Fibroblast of upper back skin (primary cell): Measurements from ENCODE around the gene AGPAT2.

Experiments used
- DNase-seq: peaks from one replicate; pipeline ENCODE4 v3.0.0-alpha.2; 2013

The AGPAT2 gene

GRCh38 chr9:136686794-136687711 lies at the start of gene AGPAT2:
TSS of gene AGPAT2 (minus strand) at chr9:136687457. CDS start at chr9:136687357, 100 bp downstream.
- DNase-seq = peak; percentile 19

GRCh38 chr9:136735812-136736480 lies 48.7 kb upstream of the AGPAT2 start:
- DNase-seq = no peak

DNA sequence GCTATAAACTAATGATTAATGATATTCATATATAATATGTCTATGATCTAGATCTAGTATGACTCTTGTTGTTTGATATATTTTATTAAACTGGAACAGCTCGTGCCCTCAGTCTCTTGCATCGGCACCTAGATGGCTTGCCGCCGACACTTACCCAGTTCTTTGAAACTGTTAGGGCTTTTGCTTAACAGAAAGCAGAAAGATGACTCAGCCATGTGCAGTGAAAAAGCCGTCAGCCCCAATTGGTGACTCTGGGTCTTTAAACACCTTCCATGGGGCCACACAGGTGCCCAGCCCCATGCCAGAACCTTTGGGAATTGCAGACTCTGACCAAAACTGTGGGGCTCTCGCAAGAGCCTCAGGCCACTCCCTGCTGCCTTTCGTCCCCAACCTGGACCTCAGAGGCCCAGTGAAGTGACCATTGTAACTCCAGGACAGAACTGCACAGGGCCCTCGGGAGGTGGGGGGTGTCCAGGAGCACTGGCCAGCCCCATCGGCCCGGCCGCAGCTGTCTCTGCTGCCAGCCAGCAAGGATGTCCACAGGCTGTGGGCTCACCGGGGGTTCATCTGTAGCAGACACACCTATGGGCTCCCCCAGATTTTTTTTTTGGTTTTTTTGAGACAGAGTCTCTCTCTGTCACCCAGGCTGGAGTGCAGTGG lies 47.7 kb upstream of the AGPAT2 start:
- DNase-seq = no peak

DNA sequence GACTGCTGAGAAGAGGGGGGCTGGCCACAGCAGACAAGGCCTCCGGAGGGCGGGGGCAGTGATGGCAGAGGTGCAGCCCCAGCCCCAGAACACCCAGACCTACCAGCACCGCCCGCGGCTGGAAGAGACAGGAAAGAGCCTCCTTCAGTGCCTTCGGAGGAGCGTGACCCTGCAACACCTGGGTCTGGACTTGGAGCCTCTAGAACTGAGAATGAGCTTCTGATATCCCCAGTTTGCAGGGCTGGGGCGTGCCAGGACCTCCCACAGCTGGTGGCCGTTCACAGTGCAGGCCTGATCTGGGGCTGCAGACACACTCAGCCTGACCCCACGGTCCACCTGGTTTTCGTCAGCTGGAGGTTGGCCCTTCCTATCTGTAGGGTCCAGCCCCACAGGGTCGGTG lies 46.4 kb upstream of the AGPAT2 start:
- no peak for DNase-seq

DNA sequence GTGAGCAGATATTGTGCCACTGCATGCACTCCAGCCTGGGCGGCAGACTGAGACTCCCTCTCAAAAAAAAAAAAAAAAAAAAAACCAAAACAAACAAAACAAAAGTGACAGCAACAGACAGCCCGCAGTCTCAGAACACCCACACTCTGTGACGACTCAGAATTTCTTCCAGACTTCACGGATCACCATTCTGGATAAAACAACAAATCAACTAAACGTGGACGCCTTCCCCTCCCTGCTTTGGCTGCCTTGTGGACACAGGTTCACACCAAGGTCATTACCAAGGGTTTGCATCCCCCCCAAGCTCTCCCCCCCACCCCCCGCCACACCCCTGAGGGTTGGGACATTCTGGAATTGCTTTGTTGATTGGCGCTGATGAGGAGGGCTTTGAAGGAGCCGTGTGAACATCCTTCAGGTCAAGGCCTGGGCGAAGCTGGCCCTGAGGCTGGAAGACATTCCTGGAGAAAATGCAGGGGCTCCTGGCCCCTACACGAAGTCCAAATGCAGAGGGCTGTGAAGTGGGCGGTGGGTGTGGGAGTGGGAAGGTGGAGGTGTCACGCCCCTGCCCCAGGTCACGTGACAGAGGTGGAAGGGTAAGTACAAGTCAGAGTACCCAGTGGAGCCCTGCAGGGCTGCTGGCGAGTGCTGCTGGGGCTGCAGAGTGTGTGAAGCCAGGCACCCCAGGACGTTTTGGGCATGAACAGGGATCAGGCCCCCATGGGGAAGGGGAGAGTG lies 45.4 kb upstream of the AGPAT2 start:
- DNase-seq = no peak

- no peak for DNase-seq
Observed at GRCh38 chr9:136729926-136730325, 42.7 kb upstream of the AGPAT2 start.

GRCh38 chr9:136729144-136729543 lies 41.9 kb upstream of the AGPAT2 start:
- DNase-seq = no peak

GRCh38 chr9:136728548-136729123 lies 41.4 kb upstream of the AGPAT2 start:
- no peak for DNase-seq

- DNase-seq = peak; percentile 87
Observed at GRCh38 chr9:136728080-136728547, 40.9 kb upstream of the AGPAT2 start.

DNA sequence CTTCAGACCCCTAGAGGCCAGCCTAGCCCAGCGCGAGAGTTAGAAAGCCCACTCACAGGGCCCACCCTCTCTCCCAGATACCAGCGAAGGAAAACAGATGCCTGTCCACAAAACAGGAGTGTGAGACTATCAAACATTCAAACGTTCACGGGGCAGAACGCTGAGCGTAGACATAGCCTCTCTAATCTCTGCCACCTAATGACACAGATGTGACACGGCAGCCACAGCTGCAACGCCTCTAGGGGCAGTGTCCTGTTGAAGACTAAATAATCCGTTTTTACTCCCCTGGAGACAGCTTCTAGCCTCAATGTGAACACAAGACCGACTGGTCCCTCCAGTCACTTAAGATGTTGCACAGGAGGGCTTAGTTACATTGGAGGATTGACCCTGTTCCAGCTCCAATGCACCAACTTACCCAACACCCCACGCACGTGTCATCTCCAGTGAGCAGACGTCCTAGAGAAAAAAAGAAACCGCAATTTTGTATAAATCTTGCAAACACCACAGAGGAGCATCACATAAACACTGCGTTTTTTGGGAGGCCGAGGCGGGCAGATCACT lies 39.5 kb upstream of the AGPAT2 start:
- no peak for DNase-seq

DNA sequence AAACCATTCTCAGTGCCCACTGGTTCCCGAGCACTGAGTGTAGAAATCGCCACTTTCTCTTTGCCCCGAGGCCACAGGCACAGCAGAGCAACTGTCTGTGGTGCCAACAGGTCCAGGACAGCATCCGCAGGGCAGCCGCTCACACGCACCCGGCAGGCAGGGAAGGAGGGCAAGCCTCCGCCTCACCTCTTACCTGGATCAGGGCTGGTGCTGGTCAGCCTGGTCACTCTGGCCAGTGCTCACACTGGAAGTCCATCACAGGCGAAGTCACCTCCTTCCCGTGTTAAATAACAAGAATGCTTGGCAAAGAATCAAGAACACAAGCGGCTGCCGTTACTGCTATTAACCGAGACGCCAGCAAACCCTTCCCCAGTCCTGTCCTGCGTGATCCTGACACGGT lies 38.9 kb upstream of the AGPAT2 start:
- DNase-seq = no peak

DNA sequence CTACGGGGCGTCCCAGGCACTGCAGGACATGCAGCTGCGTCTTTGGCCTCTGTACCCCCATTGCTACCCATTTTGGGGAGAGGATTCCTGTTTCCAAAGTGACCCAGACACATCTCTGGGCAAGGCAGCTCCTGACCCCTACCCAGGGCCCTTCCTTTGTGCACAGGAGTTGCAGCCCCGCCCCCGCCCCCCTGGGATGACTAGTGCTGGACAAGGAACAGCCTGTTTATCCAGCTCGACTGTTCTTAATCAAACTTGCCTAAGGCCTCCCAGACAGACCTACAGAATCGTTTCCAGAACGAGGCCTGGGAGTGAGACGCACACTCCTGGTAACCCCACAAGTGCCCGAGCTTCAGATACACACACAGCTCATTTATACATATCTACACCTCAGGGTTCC lies 38.4 kb upstream of the AGPAT2 start:
- DNase-seq = no peak

DNA sequence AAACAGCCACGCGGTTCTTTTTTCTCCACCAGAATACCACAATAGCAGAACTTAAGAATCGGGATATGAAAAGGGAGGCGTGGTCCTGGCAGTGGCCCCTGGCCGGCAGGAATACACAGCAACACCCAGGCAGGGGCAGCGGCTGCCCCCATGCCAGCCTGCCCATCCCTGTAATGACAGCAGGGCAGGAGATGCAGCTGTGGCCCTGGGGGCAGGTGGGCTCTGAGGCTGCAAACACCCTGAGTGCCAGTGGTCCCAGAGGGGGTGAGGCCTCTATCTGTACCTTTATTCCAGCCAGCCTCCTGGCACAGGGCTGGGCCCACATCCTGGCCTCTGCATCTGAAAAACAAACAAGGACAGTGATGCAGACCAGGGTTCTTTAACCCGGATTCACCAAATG lies 37.5 kb upstream of the AGPAT2 start:
- DNase-seq = no peak

DNA sequence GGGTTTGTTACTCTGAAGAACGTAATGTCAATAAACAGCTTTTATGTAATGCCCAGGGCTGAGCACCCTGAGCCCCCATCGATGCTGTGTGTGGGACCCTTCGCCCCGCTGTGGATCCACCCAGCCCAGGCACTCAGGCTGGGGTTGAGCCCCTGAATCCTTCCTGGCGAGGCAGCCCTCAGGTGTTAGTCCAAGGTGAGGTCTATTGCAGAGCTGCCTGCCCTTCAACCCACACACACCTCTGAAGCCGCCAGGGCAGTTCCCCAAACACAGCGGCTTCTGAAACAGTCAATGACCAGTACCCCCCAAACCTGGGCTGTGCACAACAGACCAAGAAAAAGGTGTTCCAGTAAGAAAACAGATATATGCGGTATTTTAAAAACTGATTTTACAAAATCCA lies 36.7 kb upstream of the AGPAT2 start:
- no peak for DNase-seq

- no peak for DNase-seq
Observed at GRCh38 chr9:136723362-136723976, 36.2 kb upstream of the AGPAT2 start.

DNA sequence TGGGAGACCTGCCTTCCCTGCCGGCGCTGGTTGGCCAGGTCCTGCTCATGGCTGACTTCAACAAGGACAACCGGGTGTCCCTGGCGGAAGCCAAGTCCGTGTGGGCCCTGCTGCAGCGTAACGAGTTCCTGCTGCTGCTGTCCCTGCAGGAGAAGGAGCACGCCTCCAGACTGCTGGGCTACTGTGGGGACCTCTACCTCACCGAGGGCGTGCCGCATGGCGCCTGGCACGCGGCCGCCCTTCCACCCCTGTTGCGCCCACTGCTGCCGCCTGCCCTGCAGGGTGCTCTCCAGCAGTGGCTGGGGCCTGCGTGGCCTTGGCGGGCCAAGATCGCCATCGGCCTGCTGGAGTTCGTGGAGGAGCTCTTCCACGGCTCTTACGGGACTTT lies 35.7 kb upstream of the AGPAT2 start:
- DNase-seq = no peak

DNA sequence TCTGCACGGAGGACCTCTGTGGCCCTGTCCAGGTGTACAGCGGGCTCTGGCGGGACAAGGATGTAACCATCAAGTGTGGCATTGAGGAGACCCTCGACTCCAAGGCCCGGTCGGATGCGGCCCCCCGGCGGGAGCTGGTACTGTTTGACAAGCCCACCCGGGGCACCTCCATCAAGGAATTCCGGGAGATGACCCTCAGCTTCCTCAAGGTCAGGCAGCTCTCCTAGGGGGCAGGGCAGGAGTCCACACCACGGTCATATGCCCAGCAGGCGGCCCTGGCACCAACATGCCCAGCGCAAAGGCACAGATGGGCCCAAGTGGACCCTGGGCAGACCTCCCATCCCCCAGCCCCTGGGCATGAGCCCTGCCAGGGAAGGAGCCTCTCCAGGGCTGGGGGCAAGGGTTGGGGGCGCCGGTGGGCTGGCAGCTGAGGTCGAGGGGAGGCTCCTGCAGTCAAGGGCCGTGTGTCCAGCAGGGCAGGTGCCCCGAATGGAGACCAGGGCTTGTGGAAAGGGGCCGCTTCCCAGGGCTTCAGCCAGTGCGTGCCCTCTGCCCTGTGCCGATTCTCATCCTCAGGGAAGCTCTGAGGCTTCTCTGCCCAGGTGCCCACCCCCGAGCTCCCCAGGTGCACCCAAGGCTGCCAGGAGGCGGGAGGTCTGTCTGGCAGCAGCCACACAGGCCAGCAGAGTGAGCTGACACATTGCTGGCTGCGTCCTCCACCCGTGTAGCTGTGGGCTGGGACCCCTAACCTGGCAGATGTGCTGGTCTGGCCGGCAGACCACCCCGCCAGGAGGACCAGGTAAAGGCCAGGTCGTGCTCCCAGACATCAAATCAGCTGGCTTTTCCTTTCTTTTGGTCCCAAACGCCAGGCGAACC lies 35.1 kb upstream of the AGPAT2 start:
- no peak for DNase-seq

- no peak for DNase-seq
Observed at GRCh38 chr9:136721339-136722092, 34.3 kb upstream of the AGPAT2 start.

GRCh38 chr9:136720898-136721338 lies 33.7 kb upstream of the AGPAT2 start:
- no peak for DNase-seq
